ENCODE results near the gene XCL2.
"Not testable (repeated sequence)": the region's sequence is repeated elsewhere in the genome, so short reads cannot be mapped to it uniquely, and the experiment has no call there.

Gene XCL2

DNA sequence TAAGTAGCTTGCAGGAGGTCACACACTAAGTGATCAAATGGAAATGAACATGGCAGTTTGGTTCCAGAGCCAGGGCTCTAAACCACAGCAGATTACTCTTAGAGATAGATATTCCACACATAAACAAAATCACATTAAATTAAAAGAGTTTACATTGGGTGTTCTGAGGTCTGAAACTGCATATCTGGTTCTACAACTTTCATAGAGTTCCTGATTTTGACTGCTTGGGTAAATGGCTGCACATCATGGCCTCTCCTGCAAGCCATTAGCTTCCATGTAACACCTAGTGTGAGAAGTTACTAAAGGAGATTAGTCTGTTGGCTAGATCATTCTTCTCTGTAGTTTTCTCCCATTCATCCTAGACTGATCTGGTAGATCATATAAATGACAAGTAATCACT, 12.8 kb upstream of the XCL2 start:
- DNase-seq (ENCODE audit: low spot score) = no peak

- no peak for DNase-seq (ENCODE audit: low spot score)
Observed at GRCh38 chr1:168555508-168556046, 11.8 kb upstream of the XCL2 start.

DNA sequence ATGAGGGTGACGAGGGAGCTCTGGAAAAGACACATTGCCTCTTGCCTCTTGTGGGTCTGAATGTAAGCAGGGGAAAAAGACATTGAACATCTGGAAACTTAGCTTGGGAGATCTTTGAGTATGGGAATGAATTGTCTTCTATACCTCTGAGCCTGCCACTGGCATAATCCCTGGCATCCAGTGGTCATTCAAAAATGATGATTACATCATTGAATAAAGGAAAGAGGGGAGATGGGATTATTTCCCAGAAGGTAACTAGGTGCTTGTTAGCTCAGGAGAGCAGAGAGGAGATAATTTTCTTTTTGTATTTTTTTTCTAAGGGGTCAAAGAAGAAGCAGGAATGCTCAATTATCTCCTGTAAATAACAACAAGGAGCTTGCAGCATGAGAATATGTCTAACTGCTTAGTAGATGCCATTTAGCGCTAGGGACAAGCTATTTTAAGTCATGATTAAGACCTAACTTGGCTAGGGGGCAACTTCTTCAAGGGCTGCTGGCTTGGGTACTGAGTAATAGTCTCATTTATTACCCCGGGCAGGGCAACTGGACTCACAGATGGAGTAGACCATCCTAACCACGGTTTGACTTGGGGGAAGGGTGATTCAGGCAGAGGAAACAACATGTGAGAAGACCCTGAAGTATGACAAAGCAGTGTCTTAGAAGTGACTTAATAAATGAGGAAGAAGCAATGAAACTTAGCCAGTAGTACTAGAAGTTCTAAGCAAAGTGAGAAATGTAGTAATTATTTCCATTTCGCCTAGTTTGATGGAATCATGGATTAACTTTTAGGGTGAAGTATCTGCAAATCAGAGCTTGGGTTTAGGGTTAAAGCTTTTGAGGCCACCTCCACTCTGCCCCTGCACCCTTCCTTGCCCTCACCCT, 11.0 kb upstream of the XCL2 start:
- no peak for DNase-seq (ENCODE audit: low spot score)

DNA sequence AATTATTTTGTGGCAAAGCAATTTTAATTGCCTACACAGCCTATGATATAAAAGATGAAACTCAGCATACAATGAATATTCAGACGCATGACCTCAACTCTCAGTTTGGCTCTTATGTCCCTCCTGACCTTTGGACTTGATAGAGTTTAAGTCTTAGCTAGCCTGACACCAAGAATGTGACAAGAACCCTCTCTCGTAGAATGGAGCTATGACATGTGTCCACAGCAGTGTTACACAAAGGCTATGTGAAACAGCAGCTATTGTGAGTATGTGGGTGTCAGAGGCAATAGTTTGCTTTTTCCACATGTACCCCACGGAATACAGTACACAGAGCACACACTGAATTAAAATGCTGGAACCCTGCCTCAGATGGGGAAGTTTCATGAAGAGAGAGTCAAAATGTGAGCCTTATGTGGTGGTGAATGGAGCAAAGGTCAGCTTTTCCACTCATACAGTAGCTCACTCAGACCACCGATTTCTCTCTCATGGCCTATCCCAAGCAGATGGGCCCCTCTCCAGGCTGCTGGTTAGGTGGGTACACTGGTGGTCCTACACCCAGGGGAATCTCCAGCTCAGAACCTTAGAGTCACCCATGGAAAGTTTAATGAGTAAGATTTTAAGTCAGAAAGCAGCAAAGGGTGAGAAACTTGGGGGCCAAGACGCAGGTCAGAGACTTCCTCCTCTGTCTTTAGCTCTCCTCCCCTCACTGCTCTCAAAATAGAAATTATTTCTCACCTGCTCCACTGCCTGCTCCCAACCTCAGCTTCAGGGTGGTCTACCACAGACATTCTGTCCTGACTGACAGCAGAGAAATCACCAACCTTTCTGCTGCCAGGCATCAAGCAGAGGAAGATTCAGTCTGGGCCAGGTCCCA, 10.1 kb upstream of the XCL2 start:
- DNase-seq (ENCODE audit: low spot score) = no peak

DNA sequence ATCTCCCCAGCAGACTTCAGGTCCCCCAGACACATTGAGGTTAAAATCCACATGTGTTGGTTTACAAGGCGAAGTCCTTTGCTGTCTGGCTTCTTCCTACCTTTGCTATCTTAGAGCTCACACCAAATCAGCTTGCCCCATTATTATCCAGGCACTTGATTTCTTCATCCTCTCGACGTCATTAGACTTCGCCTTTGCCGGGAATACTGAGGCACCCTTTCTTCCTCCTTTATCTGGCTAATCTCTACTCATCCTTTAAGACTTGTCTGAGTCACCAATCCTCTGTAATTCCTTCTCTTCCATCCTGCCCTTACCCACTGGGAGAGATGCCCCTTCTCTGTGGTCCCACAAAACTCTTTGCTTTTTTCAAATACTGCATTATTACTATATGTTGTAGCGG, 9.2 kb upstream of the XCL2 start:
- no peak for DNase-seq (ENCODE audit: low spot score)

GRCh38 chr1:168551688-168552087, 7.9 kb upstream of the XCL2 start:
- DNase-seq (ENCODE audit: low spot score) = no peak

GRCh38 chr1:168550971-168551370, 7.2 kb upstream of the XCL2 start:
- no peak for DNase-seq (ENCODE audit: low spot score)

- not testable (repeated sequence) for DNase-seq (ENCODE audit: low spot score)
Observed at GRCh38 chr1:168546553-168546895, 2.7 kb upstream of the XCL2 start.

- not testable (repeated sequence) for DNase-seq (ENCODE audit: low spot score)
Observed at GRCh38 chr1:168545678-168546552, 2.1 kb upstream of the XCL2 start.

DNA sequence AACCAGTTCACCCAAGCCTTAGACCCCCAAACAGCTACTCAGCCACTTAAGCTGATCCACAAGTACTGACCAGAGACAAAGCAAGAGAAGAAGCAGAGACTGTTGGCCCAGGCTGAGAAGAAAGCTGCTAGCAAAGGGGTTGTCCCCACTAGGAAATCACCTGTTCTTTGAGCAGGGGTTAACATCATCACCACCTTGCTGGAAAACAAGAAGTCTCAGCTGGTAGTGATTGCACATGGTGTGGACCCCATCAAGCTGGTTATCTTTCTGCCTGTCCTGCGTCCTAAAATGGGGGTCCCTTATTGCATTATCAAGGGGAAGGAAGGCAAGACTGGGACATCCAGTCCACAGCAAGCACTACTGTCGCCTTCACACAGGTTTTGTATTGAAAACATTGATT, 819 bp downstream of the XCL2 start:
- not testable (repeated sequence) for DNase-seq (ENCODE audit: low spot score)

DNA sequence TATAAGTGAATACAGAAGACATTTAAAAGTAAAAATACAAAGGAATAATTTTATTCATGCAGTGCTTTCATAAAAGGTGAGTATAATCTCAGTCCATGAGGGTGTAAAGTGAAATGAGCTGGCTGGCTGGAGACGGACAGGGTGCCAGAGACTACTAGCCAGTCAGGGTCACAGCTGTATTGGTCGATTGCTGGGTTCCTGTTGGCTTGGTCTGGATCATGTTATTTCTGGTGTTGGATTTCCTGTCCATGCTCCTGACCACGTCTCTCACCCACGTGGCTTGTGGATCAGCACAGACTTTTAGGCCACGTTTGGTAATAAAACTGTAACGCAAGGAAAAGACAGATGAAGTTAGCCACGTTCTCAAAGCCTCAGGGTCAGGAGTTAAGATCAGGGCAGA, 3.0 kb downstream of the XCL2 start:
- not testable (repeated sequence) for DNase-seq (ENCODE audit: low spot score)

DNA sequence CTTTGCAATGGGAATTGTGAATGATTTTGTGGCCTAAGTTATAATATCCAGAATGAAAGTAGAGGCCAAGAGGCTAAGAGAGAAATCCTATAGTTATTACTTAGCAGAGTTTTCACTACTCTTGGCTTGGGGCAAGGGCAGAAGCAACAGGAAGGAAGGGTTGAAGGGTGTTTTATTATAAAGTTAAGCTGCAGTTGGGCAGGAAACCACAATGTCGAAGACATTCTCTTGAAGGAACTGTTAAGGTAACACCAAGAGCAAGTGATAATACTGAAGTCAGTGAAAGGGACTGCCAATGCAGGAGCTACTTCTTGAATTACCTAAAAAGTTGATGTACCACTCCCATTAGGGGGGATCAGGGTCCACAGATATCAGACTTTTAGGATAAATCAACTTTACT, 8.3 kb downstream of the XCL2 start:
- peak; percentile 61 for DNase-seq (ENCODE audit: low spot score)

GRCh38 chr1:168531615-168532345, 12.0 kb downstream of the XCL2 start:
- peak; percentile 55 for DNase-seq (ENCODE audit: low spot score)

- no peak for DNase-seq (ENCODE audit: low spot score)
Observed at GRCh38 chr1:168529518-168529917, 14.3 kb downstream of the XCL2 start.

DNA sequence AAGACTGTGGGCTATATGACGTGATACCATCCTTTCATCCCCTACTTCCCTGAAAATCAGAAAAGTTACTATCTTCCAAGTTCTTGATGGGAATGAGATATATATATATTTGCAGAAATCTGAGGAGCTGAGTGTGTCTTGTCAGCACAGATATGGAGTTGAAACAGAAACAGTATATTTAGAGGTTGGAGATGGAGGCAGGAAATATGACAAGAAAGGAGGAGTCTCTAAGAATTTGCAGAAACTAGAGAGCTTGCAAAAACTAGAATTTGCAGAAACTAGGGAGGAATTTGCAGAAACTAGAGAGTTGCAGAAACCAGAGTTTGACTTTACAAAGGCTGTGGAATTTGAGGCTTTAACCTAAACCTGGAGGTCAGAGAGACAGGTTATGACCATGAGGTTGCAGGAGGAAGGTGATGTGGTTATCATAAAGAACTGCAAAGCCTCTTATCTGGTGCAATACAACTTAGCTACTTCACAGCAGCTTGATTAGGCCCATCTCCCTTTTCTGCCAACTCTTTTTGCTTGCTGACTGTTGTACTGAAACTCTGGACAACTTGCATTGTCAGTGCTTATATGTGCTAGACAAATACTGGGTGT, 22.3 kb downstream of the XCL2 start:
- peak; percentile 36 for DNase-seq (ENCODE audit: low spot score)

DNA sequence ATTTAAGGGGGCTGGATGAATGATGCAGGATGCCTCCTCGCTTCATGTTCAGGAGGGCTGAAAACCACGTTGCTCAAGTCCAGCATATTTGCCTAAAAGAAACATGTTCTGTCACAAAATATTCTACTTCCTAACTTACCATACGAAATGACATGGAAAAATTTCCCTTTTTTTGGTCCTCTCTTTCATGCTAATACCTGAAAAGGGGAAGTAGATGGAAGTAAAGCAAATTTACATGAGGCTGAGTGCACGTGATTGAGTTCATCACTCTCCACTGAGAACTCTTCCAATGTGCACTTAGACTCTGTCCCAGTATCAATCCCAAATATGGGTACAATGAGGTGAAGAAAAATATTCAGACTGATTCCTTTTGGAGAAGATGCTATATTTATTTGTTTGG, 23.0 kb downstream of the XCL2 start:
- no peak for DNase-seq (ENCODE audit: low spot score)

- DNase-seq (ENCODE audit: low spot score) = peak; percentile 46
Observed at GRCh38 chr1:168520052-168520751, 23.6 kb downstream of the XCL2 start.

- no peak for DNase-seq (ENCODE audit: low spot score)
Observed at GRCh38 chr1:168518813-168519212, 25.0 kb downstream of the XCL2 start.

- peak; percentile 10 for DNase-seq (ENCODE audit: low spot score)
Observed at GRCh38 chr1:168518201-168518689, 25.6 kb downstream of the XCL2 start.

DNA sequence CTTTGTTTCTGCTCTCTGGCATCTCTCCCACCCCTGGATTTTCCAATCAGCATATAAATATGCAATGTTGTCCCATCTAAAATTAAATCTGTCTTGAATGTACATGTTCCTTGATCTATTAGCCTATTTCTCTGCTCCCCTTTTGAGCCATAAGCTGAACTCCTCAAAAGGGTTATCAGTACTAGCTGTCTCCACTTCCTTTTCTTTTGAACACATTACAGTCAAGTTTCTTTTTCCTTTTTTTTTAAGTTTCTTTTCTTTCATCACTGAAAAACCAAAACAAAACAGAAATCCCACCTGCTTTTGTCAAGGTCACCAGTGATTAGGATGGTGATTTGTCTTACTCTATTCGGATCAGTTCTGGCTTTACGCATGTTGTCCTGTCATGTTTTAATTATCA, 29.3 kb downstream of the XCL2 start:
- no peak for DNase-seq (ENCODE audit: low spot score)

All from CD4-positive, alpha-beta T cell treated with Interleukin-2 at 100 ng/mL for 4 hours (primary cell).